NCI-H446 treated with DMSO at 0.1 percent for 48 hours (cell line): ENCODE data around the gene SULT1B1.

Source experiments
- DNase-seq: peaks from one replicate; lab custom pipeline; 2025; lab: John Stamatoyannopoulos, UW

Gene SULT1B1

GRCh38 chr4:69749771-69750170 is 10.6 kb downstream of the SULT1B1 start:
- no peak for DNase-seq

GRCh38 chr4:69748173-69748572 is 12.2 kb downstream of the SULT1B1 start:
- no peak for DNase-seq

DNA sequence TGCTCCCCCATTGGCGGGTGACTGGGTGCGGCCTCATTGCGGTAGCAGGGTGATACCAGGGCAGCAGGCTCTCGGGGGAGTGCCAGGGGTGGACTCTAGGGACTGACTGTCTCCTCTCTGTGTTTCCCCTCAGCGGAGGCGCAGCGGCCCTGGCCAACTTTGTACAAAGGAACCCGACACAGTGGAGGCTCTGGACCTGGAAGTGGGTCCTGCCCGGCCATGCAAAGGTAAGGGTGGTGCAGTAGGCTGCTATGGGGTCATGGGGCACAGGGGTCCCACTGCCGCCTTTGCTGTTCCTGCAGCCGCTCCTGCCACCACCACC is 16.3 kb downstream of the SULT1B1 start:
- no peak for DNase-seq

DNA sequence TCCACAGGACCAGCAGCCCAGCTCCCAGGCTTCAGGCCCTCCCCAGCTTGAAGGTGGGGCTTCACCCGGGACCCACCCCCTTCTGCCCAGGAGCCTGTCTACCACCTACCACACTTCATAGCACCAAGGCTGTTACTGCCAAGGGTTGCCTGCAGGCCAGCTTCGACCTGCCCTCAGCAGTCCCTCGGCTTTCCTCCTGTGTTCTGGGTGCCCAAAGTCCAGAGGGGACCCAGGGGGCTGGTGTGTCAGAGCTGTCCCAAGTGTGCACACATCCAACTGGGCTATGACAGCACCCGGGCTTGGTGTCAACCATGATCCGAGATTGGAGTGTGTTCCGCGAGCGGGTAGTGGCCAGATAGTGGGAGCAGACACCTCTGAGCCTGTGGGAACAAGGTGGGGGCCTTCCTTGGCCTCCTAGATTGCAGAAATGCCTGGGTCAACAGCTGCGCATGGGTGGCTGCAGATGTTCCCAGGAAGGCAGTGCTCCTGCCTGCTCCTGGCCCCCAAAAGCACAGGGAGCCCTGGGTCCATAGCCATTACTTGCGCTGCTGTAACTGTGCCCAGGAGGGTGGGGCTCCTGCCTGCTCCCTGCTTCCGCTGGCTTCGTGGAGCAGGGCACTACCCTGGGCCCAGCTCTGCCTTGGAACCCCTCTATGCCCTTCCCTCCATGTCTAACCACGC is 16.8 kb downstream of the SULT1B1 start:
- DNase-seq: no peak

DNA sequence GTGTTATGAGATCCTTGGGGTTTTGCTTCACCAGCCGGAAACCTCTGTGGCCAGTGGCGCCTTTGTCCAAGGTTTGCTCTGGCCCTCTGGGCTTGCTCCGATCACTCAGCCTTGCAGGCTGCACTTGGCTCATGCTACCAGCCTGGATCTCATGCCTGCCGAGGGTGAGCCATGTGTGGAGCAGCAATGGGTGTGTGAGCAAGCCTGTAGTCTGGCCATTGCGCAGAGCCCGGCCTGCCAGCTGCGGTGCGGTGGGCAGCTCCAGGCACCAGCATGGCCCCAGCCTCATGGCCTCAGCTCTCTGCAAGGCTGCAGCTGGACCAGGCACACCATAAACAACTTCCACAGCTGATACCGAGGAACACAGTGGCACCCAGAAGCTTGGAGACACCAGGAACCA is 17.8 kb downstream of the SULT1B1 start:
- no peak for DNase-seq

DNA sequence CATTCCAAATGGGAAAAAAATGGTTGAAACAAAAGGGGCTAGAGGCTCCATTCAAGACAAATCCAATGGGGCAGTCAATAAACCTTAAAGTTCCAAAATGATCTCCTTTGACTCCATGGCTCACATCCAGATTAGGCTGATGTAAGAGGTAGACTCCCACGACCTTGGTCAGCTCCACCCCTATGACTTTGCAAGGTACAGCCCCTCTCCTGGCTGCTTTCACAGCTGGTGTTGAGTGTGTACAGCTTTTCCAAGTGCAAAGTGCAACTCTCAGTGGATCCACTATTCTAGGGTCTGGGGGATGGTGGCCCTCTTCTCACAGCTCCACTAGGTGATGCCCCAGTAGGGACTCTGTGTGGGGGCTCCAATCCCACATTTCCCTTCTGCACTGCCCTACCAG is 21.5 kb downstream of the SULT1B1 start:
- DNase-seq: no peak

- no peak for DNase-seq
These were observed 25.3 kb downstream of the SULT1B1 start for GRCh38 chr4:69735119-69735518.

- no peak for DNase-seq
These were observed 28.6 kb downstream of the SULT1B1 start for GRCh38 chr4:69731847-69732246.

GRCh38 chr4:69731241-69731640 is 29.2 kb downstream of the SULT1B1 start:
- no peak for DNase-seq

DNA sequence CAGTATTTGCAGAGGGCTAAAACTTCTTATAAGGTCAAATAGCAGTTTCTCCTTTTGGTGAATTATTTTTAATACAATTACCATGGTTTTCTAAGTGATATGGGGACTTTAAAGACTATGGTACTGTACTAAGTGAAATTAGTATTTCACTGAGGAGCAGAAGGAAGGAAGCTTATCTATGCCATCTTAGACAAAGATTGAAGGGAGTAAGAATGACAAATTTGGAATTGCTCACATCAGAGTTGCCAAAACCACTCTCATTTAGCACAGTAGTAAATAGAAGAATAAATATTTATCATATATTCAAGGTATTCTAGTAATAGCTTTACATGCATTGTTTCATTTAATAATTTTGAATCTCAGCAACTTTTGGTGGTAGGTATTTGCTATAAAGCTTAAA is 30.4 kb downstream of the SULT1B1 start:
- no peak for DNase-seq

DNA sequence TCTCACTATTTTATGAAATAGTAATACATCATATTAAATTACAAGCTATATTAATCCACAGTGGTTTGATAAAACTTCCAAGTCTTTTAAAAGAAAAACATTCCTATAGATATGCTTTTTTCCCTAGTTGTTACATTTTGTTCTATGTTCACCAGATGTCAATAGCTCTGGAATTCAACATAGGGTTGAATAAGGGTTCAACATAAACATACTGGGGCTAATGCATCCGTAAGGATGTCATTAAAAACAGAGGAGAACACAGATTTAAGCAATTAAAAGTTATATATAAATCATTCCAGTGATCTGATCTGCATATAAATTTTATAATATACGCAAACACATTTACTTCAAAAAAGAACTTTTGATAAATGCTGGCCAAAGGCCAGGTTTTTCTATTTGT is 32.5 kb downstream of the SULT1B1 start:
- DNase-seq: no peak

DNA sequence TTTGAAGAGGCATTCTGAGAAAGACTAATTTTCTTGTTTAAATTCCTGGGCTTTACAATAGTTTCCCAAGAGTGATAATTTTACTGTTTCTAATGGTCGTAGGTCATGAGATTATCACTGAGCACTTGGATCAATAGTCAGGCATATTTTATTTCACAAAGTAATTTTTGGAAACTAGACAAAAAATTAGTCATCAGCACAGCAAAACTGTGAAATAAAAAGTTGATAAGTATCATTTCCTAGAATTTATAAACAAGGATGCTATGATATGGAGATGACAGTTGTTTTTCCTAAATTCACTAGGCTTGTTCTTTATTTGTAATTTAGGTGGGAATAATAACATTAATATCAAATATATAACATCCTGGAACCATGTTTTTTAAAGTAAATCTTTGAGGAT is 33.0 kb downstream of the SULT1B1 start:
- no peak for DNase-seq

- DNase-seq: no peak
These were observed 33.4 kb downstream of the SULT1B1 start for GRCh38 chr4:69726971-69727370.

GRCh38 chr4:69718396-69719271 is 41.8 kb downstream of the SULT1B1 start:
- DNase-seq: no peak

DNA sequence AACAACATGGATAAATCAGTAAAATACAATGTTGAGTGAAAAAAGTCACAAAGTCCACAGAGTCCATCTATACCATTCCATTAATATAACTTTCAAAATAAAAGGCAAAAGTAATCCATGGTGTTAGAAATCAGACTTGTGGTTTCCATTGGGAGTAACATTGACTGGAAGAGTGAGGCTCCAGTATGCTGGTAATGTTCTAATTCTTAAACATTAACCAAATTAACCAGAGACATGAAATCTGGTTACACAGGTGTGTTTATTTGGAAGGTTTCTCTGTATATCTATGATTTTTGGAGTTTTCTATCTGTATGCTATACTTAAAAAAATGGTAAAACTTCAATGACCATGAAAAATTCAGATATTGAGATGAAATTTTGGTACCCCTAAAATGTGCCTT is 42.6 kb downstream of the SULT1B1 start:
- DNase-seq: no peak

GRCh38 chr4:69716654-69717053 is 43.8 kb downstream of the SULT1B1 start:
- DNase-seq: no peak

DNA sequence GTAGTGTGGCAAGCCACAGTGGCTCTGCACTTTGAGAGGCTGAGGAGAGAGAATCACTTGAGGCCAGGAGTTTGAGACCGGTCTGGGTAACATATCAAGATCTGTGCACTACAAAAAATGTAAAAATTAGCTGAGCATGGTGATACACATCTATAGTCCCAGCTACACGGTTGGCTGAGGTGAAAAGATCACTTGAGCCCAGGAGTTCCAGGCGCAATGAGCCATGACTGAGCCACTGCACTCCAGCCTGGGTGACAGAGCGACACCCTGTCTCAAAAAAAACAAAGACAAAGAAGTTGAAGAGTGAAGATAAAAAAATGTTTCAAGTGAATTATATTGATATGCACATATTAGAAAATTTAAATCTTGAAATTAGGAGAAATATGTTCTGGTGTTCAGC is 46.3 kb downstream of the SULT1B1 start:
- DNase-seq: no peak

DNA sequence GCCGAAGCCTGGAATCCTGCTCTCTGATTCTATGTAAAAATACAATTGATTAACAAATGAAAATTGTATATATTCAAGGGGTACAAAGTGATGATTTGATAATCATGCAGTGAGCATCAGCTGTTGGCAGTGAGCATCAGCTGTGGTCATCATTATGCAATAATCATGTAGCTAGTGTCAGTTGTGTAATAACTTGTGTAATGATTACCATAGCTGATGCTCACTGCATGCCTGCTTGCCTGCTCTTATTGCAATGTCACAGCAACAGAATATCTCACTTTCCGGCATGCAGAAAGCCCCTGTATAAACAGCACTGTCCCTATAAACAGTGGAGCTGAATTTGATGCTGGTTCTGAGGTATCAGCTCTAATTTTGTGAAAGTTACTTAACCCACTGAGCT is 46.8 kb downstream of the SULT1B1 start:
- no peak for DNase-seq

- no peak for DNase-seq
These were observed 49.8 kb downstream of the SULT1B1 start for GRCh38 chr4:69710580-69710979.

GRCh38 chr4:69708211-69708610 is 52.2 kb downstream of the SULT1B1 start:
- no peak for DNase-seq

DNA sequence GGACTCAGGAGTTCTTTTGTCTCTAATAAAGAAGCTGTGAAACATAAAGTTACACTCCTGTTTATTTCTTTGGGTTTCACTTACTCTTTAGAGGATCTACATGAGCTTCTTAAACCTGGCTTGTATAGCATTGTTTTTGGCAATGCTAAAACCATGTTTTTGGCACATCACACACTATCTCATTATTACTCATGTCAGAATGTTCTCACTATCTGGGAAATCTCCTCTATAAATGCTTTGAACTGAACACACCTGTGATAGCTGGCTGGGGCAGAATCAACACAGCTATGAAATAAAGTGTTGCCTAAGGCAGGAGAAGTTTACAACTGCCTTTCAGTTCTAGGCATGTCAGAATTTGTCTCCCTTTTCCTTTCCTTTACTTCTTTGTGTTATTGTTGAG is 52.6 kb downstream of the SULT1B1 start:
- DNase-seq: no peak

DNA sequence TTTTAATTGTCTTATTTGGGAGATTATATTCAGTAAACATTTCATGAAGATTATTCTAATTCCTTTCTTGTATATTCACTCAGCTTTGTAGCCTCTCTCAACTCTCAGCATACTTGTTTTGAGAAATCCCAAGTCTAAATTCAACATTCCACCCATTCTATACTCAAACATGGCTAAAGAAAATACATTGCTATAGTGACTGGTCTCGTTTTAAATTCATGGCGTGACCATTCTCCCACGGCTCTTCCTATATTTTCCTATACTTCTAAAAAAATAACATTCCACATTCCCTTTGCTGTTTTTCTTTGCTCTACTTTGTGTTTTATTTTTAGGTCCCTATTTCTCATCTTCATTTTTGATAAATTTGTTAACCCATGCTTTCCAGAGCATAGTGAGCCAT is 58.2 kb downstream of the SULT1B1 start:
- no peak for DNase-seq

DNA sequence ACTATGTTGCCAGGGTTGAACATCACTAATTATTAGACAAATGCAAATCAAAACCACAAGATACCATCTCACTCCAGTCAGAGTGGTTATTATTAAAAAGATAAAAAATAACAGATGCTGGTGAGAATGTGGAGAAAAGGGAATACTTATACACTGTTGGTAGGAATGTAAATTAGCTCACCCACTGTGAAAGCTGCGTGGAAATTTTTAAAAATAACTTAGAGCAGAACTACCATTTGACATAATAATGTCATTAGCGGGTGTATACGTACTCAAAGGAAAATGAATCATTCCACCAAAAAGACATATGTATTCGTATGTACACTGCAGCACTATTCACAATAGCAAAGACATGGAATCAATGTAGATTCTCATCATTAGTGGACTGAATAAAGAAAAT is 58.7 kb downstream of the SULT1B1 start:
- DNase-seq: no peak
